Non-pigmented ciliary epithelial cell (primary cell): ENCODE results near the gene ARHGEF3.
"Not testable (repeated sequence)": the region's sequence is repeated elsewhere in the genome, so short reads cannot be mapped to it uniquely, and the experiment has no call there.

Source experiments
- DNase-seq: peaks from one replicate; pipeline ENCODE4 v3.0.0-alpha.2; 2010; ENCODE audit warnings: low read depth

The ARHGEF3 gene

GRCh38 chr3:56725175-56725574 is 76.6 kb downstream of the ARHGEF3 start:
- no peak for DNase-seq

GRCh38 chr3:56724676-56725075 is 77.1 kb downstream of the ARHGEF3 start:
- no peak for DNase-seq

GRCh38 chr3:56720849-56721248 is 80.9 kb downstream of the ARHGEF3 start:
- no peak for DNase-seq

DNA sequence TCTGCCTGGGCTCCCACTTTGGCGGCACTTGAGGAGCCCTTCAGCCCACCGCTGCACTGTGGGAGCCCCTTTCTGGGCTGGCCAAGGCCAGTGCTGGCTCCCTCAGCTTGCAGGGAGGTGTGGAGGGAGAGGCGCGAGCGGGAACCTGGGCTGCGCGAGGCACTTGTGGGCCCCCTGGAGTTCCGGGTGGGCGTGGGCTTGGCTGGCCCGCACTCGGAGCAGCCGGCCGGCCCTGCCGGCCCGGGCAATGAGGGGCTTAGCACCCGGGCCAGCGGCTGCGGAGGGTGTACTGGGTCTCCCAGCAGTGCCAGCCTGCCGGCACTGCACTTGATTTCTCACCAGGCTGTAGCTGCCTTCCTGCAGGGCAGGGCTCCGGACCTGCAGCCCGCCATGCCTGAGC is 82.9 kb downstream of the ARHGEF3 start:
- DNase-seq = not testable (repeated sequence)

- no peak for DNase-seq
Observed at GRCh38 chr3:56711344-56711743, 90.4 kb downstream of the ARHGEF3 start.

DNA sequence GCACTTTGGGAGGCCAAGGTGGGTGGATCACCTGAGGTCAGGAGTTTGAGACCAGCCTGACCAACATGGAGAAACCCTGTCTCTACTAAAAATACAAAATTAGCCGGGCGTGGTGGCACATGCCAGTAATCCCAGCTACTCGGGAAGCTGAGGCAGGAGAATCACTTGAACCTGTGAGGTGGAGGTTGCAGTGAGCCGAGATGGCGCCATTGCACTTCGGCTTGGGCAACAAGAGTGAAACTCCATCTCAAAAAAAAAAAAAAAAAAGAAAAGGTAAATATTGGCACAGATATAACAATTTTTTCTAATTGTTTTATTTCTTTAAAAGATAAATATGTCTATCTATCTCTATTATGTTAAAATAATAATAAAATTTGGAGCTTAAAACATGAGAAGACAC is 94.3 kb downstream of the ARHGEF3 start:
- DNase-seq = not testable (repeated sequence)

DNA sequence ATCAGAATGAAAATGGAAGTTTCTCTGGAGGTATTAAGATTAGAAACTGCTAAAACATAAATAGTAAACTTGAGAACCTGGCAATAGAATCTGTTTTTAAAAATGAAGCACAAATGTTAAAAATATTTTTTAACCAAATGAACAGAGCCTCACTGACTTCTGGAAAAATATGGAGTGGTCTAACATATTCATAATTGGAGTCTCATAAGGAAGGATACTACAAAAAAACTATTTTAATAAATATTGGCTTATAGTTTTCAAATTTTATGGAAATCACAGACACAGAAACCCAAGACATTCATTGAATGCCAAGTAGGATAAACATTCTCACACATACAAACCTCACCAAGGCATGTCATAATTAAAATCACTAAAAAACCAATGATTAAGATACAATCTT is 95.1 kb downstream of the ARHGEF3 start:
- no peak for DNase-seq

DNA sequence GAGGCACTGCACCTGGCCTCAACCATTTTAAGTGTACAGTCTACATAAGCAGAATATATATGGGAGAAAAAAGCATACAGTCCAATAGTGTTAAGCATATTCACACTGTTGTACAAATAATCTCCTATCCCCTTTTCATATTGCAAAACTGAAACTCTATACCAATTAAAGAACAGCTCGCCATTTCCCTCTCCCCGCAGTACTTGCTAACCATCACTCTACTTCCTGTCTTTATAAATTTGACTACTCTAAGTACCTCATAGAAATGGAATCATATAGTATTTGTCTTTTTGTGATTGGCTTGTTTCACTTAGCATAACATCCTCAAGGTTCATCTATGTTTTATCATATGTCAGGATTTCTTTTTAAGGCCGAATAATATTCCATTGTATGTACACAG is 97.0 kb downstream of the ARHGEF3 start:
- no peak for DNase-seq

DNA sequence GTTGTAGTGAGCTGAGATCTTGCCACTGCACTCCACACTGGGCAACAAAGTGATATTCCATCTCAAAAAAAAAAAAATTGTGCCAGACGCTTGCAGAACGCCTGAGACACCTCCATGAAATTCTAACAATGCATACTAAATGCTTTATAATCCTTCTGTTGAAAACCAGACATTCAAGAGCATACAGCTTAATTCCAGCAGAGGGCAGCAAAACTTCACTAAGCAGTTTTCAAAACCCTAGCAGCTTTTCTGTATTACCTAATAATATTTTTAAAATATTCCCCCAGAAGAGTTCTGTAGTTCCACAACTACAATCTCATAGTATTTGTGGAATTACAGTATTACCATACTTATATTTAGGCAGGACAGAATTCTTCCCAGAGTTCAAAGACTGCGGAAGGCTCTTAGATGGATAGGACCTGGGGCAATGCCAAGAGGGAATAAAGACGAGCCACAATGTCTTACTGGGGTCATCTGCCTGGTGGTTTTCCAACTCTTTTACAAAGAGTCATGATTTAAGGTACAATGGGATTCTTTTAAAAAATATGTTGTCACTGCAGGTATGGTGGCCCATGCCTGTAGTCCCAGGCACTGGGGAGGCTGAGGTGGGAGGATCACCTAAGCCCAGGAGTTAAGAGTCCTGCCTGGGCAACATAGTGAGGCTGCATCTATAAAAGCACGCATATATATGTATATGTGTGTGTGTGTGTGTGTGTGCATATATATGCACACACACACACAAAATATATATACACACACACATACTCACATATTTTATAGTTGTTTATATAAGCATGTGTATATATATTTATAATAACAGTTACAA is 99.0 kb downstream of the ARHGEF3 start:
- peak; percentile 37 for DNase-seq

- DNase-seq = no peak
Observed at GRCh38 chr3:56700151-56700550, 101.6 kb downstream of the ARHGEF3 start.

DNA sequence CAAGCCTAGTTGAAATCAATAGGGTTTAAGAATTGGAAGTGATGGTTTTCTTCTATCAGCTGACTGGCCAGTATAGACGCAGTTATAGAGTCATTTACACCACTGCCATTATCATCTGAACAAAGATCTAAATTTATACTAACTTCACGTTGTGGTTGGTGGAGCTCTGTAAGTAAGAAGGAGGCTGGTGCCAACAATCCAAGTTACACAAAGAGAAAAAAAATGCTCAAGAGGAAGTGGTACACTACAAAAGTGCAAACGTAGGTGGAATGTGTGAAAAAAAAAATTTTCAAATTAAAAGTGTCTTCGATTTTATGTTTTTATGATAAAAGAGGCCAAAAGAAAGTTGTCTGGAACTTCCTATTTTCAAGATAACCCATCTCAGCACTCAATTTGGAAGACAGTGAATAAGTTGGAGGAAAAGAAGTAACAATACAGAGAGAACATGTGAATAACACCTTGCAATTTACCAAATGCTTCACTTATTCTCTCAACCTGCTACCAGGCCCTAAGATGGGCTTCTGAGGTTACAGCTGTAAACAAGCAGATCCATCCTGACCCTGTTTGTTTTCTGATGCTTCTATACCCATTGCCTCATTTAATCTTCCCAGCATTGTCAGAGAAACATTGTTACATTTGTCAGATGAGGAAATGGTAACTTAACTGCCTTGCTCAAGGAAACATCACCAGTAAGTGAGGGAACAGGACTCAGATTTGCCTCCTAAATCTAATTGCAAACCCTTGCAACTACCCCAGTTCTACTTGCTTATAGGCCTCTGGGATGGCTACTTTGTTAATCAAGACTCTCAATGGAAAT is 106.7 kb downstream of the ARHGEF3 start:
- DNase-seq = no peak

- no peak for DNase-seq
Observed at GRCh38 chr3:56693750-56694149, 108.0 kb downstream of the ARHGEF3 start.

GRCh38 chr3:56692520-56693433 is 109.0 kb downstream of the ARHGEF3 start:
- DNase-seq = not testable (repeated sequence)

- not testable (repeated sequence) for DNase-seq
Observed at GRCh38 chr3:56692001-56692365, 109.8 kb downstream of the ARHGEF3 start.

DNA sequence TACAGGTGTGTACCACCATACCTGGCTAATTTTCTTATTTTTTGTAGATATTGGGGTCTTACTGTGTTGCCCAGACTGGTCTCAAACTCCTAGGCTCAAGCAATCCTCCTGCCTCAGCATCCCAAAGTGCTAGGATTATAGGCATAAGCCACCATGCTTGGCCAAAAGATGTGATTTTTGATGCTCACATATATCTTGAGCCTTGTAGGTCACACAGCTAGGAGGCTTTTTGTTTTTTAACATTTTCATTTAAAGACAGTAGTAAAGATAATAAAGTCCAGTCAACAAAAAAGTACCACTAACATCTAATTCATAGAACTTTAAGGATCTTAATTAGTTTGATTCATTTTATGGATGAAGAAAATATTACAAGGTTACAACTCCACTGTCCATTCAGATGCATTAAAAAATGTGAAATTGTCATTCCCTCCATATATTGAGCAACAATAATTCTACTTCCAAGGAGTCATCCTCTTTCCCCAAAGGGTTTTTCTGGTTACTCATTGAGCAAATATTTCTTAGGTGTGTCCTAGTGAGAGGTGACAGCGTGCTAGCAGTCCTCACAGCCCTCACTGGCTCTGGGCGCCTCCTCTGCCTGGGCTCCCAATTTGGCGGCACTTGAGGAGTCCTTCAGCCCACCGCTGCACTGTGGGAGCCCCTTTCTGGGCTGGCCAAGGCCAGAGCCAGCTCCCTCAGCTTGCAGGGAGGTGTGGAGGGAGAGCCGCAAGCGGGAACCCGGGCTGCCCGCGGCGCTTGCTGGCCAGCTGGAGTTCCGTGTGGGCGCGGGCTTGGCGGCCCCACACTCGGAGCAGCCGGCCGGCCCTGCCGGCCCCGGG is 110.4 kb downstream of the ARHGEF3 start:
- no peak for DNase-seq

GRCh38 chr3:56689303-56689702 is 112.4 kb downstream of the ARHGEF3 start:
- DNase-seq = no peak

DNA sequence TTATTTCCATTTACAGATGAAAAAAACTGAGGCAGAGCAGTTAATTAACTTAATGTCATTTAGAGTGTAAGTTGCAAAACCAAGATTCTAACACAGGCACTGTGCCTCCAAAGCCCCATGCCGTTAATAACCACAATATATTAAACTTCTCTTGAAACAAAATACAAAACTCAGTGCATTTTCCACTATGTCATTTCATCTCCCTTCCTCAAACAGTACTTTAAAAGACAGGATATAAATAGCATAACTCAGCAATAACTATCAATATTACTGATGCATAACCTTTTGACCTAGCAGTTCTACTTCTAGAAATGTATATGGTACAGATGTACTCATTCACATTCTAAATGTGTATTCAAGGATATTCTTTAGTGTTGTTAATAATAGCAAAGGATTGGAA is 113.6 kb downstream of the ARHGEF3 start:
- no peak for DNase-seq

DNA sequence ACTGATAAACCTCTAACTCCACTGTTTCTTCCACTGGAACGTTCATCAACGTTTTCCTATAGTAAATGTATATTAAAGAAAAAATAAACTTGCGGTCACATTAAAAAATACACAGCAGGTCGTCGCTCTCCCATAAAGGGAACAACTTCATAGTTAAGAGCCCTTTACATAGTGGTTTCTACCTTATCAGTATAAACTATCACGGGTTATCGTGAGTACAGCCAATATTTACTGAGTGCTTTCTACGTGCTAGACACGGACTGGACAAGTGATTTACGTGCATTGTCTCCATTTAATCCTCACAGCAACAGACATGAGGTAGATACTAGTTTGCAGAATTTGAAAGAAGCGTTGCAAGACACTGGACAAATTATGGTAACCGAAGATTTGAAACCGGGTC is 117.7 kb downstream of the ARHGEF3 start:
- DNase-seq = no peak

- DNase-seq = no peak
Observed at GRCh38 chr3:56683122-56683817, 118.5 kb downstream of the ARHGEF3 start, which contains the start of gene TASOR. Gene TASOR (minus strand): TSS chr3:56683265. CDS start chr3:56683006, 259 bp downstream.

DNA sequence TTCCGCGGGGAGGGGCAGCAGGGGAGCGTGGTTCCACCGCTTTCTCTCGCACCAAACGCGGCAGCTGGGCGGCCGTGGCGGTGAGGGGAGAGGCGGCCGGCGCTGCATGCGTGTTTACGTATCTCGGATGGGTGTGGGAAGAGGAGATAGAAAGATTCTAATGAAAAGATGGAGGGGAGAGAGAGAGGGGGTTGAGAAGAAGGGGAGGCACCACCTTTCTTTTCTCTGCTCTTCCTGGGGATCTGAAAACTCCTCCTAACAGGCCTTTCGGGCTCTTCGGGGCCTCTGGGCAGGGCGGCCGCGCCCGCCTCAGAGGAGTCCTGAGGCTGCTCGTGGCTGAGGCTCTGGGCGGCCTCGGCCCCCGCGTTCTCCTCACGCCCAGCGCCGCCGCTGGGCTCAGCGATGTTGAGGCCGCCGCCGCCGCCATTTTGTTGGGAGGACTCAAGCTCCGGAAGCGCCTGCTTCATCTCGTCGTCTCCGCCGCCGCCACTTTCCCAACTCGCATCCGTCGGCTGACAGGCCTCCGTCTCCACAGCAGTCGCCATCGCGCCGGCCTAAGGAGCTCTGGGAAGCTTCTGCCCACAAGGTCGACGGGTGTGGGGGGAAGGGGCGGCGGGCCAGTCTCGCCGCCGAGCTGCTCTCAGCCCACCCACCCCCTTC is 119.2 kb downstream of the ARHGEF3 start:
- peak; percentile 20 for DNase-seq
